ACC112 (cell line): ENCODE data around the gene PUS10.
"Not testable (repeated sequence)": the region's sequence is repeated elsewhere in the genome, so short reads cannot be mapped to it uniquely, and the experiment has no call there.

Source experiments
- H2AFZ ChIP-seq: fragments of 200-600 bp; sonication (generic); one replicate; pipeline ENCODE4 v1.6.0; 2017; ENCODE audit warnings: antibody characterized with exemption, low read length; ENCODE audit not compliant: unreplicated experiment
- H3K27ac ChIP-seq: fragments of 200-600 bp; sonication (generic); 2 replicates; pipeline ENCODE4 v1.5.1; 2014; ENCODE audit warnings: low read depth, mild to moderate bottlenecking, antibody characterized with exemption, low read length, moderate library complexity
- H3K27me3 ChIP-seq: fragments of 200-600 bp; sonication (generic); 2 replicates; pipeline ENCODE4 v1.6.1; 2014; ENCODE audit warnings: mild to moderate bottlenecking, antibody characterized with exemption, low read length, moderate library complexity, mixed read lengths; ENCODE audit not compliant: insufficient read depth
- H3K36me3 ChIP-seq: fragments of 200-600 bp; sonication (generic); 2 replicates; pipeline ENCODE4 v1.6.1; 2016; ENCODE audit warnings: mild to moderate bottlenecking, antibody characterized with exemption, low read length, moderate library complexity, mixed read lengths; ENCODE audit not compliant: insufficient read depth
- H3K4me1 ChIP-seq: fragments of 200-600 bp; sonication (generic); one replicate; pipeline ENCODE4 v1.6.1; 2016; ENCODE audit warnings: low read length, mixed read lengths; ENCODE audit not compliant: insufficient read depth, unreplicated experiment, control insufficient read depth
- H3K4me3 ChIP-seq: fragments of 200-600 bp; sonication (generic); 2 replicates; pipeline ENCODE4 v1.5.1; 2014; ENCODE audit warnings: mild to moderate bottlenecking, low read depth, low read length
- H3K79me2 ChIP-seq: fragments of 200-600 bp; sonication (generic); one replicate; pipeline ENCODE4 v1.6.0; 2016; ENCODE audit warnings: low read length; ENCODE audit not compliant: control insufficient read depth, unreplicated experiment, insufficient read depth

PUS10 gene

DNA sequence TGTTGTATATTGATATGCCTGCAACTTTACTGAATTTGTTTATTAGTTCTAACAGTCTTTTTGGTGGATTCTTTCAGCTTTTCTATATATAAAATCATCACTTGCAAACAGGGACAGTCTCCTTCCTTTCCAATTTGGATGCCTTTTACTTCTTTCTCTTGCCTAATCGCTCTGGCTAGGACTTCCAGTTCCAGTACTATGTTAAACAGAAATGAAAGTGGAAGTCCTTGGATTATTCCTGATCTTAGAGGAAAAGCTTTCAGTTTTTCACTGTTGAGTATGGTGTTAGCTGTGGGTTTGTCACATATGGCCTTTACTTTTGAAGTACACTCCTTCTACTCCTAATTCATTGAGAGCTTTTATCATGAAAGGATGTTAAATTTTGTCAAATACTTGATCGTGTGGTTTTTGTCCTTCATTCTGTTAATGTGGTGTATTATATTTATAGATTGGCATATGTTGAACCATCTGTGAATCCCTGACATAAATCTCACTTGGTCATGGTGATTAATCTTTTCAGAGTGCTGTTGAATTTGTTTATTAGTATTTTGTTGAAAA is 83.8 kb downstream of the PUS10 start:
- no peaks in the 10 kb centered on the region for H3K27me3 ChIP-seq
- H3K27ac ChIP-seq: peak overlapping the region; percentile 15; the same call in 1 of the 2 replicates
- no peaks in the 10 kb centered on the region for H3K79me2 ChIP-seq
- H2AFZ ChIP-seq: peak overlapping the region; percentile 7
- H3K4me3 ChIP-seq: peak overlapping the region; percentile 50
- no peaks in the 10 kb centered on the region for H3K4me1 ChIP-seq
- peaks cover 8% of the 10 kb centered on the region; the same call in 1 of the 2 replicates for H3K36me3 ChIP-seq

DNA sequence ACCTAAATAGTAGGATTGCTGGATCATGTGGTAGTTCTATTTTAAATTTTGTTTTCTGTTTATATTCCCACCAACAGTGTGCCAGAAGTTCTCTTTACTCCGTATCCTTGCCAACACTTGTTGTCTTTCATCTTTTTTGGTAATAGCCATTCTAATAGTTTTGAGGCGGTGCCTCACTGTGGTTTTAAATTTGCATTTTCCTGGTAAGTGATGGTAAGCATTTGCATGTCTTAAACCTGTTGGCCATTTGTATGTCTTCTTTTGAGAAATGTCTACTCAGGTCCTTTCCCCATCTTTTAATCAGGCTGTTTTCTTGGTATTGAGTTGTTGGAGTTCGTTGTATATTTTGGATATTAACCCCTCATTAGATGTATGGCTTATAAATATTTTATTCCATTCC is 85.1 kb downstream of the PUS10 start:
- H2AFZ ChIP-seq: no peak overlapping the region
- H3K4me1 ChIP-seq: no peaks in the 10 kb centered on the region
- peaks cover 8% of the 10 kb centered on the region; the same call in 1 of the 2 replicates for H3K36me3 ChIP-seq
- H3K79me2 ChIP-seq: no peaks in the 10 kb centered on the region
- H3K27me3 ChIP-seq: no peaks in the 10 kb centered on the region
- no peak overlapping the region for H3K27ac ChIP-seq
- no peak overlapping the region for H3K4me3 ChIP-seq

DNA sequence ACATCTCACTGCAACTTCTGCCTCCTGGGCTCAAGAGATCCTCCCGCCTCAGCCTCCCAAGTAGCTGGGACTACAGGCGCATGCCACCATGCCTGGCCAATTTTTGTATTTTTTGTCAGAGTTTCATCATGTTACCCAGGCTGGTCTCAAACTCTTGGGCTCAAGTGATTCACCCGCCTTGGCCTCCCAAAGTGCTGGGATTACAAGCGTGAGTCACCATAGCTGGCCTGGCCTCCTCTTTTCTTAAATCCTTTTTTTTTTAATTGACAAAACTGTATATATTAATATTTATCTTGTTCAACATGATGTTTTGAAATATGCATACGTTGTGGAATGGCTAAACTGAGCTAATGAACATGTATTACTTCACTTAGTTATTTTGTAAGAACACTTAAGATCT is 86.0 kb downstream of the PUS10 start:
- H3K36me3 ChIP-seq: peaks cover 16% of the 10 kb centered on the region
- H3K4me1 ChIP-seq, H3K27ac ChIP-seq, H3K79me2 ChIP-seq, H3K4me3 ChIP-seq, H3K27me3 ChIP-seq, H2AFZ ChIP-seq: not testable (repeated sequence)

DNA sequence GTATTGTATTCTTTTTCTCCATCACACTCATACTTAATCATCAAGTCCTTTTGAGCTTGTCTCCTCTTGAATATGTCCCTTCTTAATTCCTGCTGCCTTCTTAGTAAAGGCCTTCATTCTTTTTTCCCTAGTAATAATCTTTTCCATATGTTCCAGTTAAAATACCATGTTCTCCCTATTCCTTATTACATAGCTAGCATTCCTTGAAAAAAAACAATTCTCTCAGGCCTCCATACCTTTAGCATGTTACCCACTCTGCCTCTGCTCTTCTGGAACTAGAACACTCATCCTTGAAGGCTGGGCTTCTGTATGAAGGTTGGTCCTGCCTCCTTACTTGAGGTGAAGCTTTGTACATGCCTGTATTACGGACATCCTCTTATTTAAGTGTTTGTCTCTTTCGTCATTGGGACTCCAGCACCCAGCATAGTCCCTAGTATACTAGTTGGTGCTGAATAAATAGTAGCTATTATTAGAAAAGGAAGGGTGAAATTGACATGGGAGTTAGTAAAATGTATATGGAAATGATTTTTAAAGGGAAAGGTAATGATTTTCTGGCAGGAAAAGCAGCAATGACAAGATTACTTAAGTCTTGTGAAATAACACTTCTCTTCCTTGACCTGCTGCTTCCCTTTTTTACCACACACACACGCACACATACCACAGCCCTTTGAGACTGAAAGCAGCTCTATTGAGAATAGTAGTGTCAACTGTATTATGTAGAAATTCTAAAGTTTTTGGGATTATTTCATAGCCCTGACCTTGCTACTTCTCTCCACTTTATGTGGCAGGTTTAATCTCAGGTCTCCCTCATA is 91.1 kb downstream of the PUS10 start:
- Histone ChIP-seq H3K4me1 (no peaks in the 10 kb centered on the region), H3K4me3 (no peak overlapping the region), H2AFZ (no peak overlapping the region), H3K27ac (no peak overlapping the region), H3K27me3 (no peaks in the 10 kb centered on the region), H3K36me3 (peaks cover 12% of the 10 kb centered on the region), H3K79me2 (no peaks in the 10 kb centered on the region)

DNA sequence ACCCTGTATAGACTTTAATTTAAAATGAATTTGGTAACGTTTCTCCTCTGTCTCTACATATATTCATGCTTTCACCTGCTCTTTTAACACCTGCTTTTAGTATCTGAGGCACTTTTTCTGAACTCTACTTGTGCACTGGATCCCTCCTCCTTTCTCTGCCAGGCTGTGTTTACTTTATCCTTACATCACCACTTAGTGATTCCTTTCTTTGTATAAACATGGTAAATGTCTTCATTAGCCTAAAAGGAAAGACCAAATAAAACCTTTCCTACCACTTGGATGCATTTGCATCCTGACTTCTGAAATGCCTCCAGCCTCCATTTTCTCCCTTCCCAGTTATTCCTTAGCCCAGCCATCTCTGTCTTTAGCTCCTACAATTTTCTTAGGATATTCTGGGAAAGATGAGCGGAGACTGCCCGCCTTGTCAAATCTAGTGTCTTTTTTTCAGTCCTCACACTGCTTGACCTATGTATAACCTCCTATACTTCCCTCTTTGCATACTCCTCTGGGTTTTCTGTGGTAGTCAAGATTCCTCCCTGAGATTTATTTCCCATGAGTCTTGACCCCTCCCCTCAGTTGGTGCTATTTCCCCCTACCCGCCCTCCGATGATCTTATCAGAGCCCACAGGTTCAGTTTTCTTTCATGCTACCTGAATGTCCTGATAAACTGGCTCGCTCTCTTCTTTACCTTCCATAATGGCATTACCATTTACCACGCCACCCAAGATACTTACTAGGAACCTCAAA is 91.9 kb downstream of the PUS10 start:
- Histone ChIP-seq H3K4me3 (no peak overlapping the region), H3K27me3 (no peaks in the 10 kb centered on the region), H3K79me2 (no peaks in the 10 kb centered on the region), H3K4me1 (no peaks in the 10 kb centered on the region), H3K36me3 (peaks cover 15% of the 10 kb centered on the region), H3K27ac (no peak overlapping the region), H2AFZ (no peak overlapping the region)

DNA sequence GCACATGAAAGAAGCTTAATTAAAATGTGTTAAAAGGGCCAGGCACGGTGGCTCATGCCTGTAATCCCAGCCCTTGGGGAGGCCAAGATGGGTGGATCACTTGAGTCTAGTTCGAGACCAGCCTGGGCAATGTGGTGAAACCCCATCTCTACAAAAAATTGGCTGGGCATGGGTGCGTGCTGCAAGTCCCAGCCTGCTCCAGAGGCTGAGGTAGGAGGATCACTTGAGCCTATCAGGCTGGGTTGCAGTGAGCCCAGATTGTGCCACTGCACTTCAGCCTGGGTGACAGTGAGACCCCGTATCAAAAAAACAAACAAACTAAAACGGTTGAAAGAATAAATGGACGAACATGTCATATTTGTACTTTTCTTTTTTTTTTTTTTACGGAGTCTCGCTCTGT is 110.7 kb downstream of the PUS10 start:
- H3K27ac ChIP-seq: no peak overlapping the region
- no peaks in the 10 kb centered on the region for H3K79me2 ChIP-seq
- peaks cover 7% of the 10 kb centered on the region for H3K36me3 ChIP-seq
- H3K4me1 ChIP-seq: no peaks in the 10 kb centered on the region
- no peak overlapping the region for H2AFZ ChIP-seq
- H3K27me3 ChIP-seq: no peaks in the 10 kb centered on the region
- no peak overlapping the region for H3K4me3 ChIP-seq

DNA sequence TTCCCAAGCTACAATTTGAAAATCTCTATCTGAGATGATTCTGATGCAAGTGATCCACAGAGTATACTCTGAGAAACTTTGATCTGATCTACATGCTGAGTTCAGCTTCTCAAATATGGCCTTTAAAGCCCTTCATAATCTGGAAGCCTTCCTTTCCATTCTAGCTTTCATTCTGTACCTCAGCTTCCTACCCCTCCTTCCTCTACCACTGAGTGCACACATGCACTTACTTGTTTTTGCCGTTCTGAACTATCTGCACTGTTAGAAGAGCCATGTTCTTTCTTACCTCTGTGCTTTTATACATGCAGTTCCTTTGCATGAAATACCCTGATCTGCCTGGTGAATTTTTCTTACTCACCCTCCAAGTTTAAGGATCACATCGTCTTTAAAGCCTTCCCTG is 111.7 kb downstream of the PUS10 start:
- H3K4me1 ChIP-seq: no peaks in the 10 kb centered on the region
- H3K36me3 ChIP-seq: peaks cover 7% of the 10 kb centered on the region
- no peak overlapping the region for H2AFZ ChIP-seq
- H3K27ac ChIP-seq: no peak overlapping the region
- no peak overlapping the region for H3K4me3 ChIP-seq
- H3K27me3 ChIP-seq: no peaks in the 10 kb centered on the region
- no peaks in the 10 kb centered on the region for H3K79me2 ChIP-seq

DNA sequence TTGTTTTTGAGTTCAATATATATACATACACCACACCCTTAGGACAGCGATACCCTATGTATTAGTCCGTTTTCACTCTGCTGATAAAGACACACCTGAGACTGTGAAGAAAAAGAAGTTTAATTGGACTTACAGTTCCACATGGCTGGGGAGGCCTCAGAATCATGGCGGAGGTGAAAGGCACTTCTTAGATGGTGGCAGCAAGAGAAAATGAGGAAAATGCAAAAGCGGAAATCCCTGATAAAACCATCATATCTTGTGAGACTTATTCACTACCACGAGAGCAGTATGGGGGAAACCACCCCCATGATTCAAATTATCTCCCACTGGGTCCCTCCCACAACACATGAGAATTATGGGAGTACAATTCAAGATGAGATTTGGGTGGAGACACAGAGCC is 112.2 kb downstream of the PUS10 start:
- H2AFZ ChIP-seq, H3K79me2 ChIP-seq, H3K27ac ChIP-seq, H3K4me3 ChIP-seq, H3K27me3 ChIP-seq, H3K36me3 ChIP-seq, H3K4me1 ChIP-seq: not testable (repeated sequence)

DNA sequence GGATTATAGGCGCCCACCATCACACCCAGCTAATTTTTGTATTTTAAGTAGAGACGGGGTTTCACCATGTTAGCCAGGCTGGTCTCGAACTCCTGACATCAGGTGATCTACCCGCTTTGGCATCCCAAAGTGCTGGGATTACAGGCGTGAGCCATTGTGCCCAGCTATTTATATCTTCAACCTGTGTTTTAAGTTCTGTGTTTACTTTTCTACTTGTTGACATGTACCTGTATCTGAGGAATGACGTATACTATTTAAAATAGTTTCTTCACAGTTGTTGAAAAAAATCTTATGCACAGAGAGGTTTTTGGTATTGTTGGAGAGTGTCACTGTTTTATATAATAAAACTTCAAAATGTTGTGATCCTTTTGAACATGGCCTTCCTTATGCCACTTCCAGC is 116.8 kb downstream of the PUS10 start:
- not testable (repeated sequence) for H3K27ac ChIP-seq, H3K79me2 ChIP-seq, H3K27me3 ChIP-seq, H3K4me1 ChIP-seq, H3K4me3 ChIP-seq, H2AFZ ChIP-seq
- peaks cover 11% of the 10 kb centered on the region for H3K36me3 ChIP-seq

DNA sequence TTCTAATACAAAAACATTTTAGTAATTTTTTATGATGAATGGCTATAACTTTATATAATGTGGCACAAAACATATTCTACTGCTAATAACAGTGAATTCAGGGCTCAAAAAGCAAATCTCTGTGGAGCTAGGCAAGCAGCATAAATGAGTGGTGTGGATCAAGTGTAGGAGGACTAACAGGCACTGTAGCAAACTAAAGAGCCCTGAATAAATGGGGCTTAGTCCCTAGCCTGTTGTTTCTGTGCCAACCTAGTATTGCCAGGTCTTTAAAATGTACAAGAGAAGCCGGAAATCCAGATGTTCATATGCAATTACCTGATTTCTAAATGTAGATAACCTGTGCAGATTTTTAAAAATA is 118.2 kb downstream of the PUS10 start:
- Histone ChIP-seq H3K4me1 (no peaks in the 10 kb centered on the region), H3K79me2 (no peaks in the 10 kb centered on the region)

More for the DNA sequence above, 118.2 kb downstream of the PUS10 start:
- no peak overlapping the region for H2AFZ ChIP-seq
- no peak overlapping the region for H3K27ac ChIP-seq
- no peaks in the 10 kb centered on the region for H3K27me3 ChIP-seq
- H3K36me3 ChIP-seq: peaks cover 11% of the 10 kb centered on the region
- H3K4me3 ChIP-seq: no peak overlapping the region
